Psoas muscle (tissue), 8 donors: ENCODE results near the gene MRPL51. TPM values are rescaled to one million over a fixed set of nuclear protein-coding genes. Genes with fewer than 3 reads are reported as not detected.

Experiments used
- ATAC-seq, 4 donors: fragments of 200-7000 bp; cut with Tn5 transposase; one replicate each; pipeline ENCODE4 v1.9.1; 2020; ENCODE audit warnings: moderate library complexity in 3 of 4, mild to moderate bottlenecking in 2 of 4
- DNase-seq, 2 donors: peaks; one replicate each; pipeline ENCODE4 v3.0.0-alpha.2; 2020
- H3K27ac ChIP-seq: fragments of 200-600 bp; one replicate; pipeline ENCODE4 v1.8.0; 2022
- H3K27me3 ChIP-seq, 3 donors: fragments of 200-600 bp in 1 of 3; one replicate each; pipeline versions ENCODE4 v1.6.1 to v1.8.0; 2013 to 2022; ENCODE audit warnings: low read length in 2 of 3, mild to moderate bottlenecking in 2 of 3, moderate library complexity in 1 of 3; ENCODE audit not compliant: insufficient read depth in 3 of 3
- H3K36me3 ChIP-seq, 2 donors: fragments of 200-600 bp in 1 of 2; one replicate each; pipeline versions ENCODE4 v1.6.1 to v1.8.0; 2013 to 2022; ENCODE audit warnings: low read depth in 1 of 2, mild to moderate bottlenecking in 1 of 2, moderate library complexity in 1 of 2; ENCODE audit not compliant: insufficient read depth in 1 of 2
- H3K4me1 ChIP-seq: fragments of 200-600 bp; one replicate; pipeline ENCODE4 v1.8.0; 2022
- H3K4me3 ChIP-seq: fragments of 200-600 bp; one replicate; pipeline ENCODE4 v1.8.0; 2022; ENCODE audit warnings: mild to moderate bottlenecking
- H3K9me3 ChIP-seq: fragments of 200-600 bp; one replicate; pipeline ENCODE4 v1.8.0; 2022
- CTCF ChIP-seq: fragments of 200-600 bp; IDR thresholded peaks from one replicate; pipeline ENCODE4 v1.8.0; 2022; ENCODE audit warnings: antibody characterized with exemption
- WGBS, 3 donors: extraction: QIAGEN DNeasy Blood & Tissue Kit; methylation state at CpG; one replicate each; pipeline versions ENCODE4 v1.1.6 to v1.1.7; 2013; 5-methylcytosine and 5-hydroxymethylcytosine counted together
- intact Hi-C, 2 donors: fragments of 100-400 bp; cut with DNase I; formaldehyde crosslinking; loops; one replicate each; pipeline versions ENCODE4 v1.11.0 to v1.14.2; 2022
- polyA plus RNA-seq, 3 donors: library from polyadenylated mRNA; stranded (reverse); fragments of 200-250 nt; gene quantifications; one replicate each; pipeline ENCODE4 v1.2.3, GENCODE V29; 2013
- total RNA-seq, 4 donors: library from RNA; stranded (reverse); fragmentation: NEBNext Ultra II Directional in 2 of 4; extraction: Animal tissue kit (Norgen Biotek cat#: 25700) in 2 of 4; gene quantifications; one replicate each; pipeline versions ENCODE4 v1.2.1 to v1.2.4, GENCODE V29; 2021 to 2023
- donor health status: healthy with polysubstance abuse.
- donor health status: DM: no; HTN: no; CAD: no; lungs with moderate emphysema.
- donor health status: Bipolar disorder and iron deficiency.
- donor health status: healthy.
- donor health status: DM: yes; HTN: yes; CAD: no.
- donor health status: DM: no; HTN: no; CAD: no.
- donor health status: DM: no; HTN: no; CAD: no.
- donor health status: DM: yes; HTN: yes; CAD: no.

Gene MRPL51
- total and polyA plus RNA-seq, 7 donors, result 153 to 250 (median 203) TPM

- 88 to 90% (median 89%) methylated on average over 14 of the region's 14 CpGs for WGBS, 3 donors
- peaks cover 15% of the 10 kb centered on the region for H3K4me1 ChIP-seq
- DNase-seq, result no peak
- no peak overlapping the region for H3K27ac ChIP-seq
- ATAC-seq, result no peak
- intact Hi-C loops, result loop anchor here in 1 of 2 donors (5.0 to 10.0 kb wide), 3 partner anchors 130 to 398 kb away; partner anchors contain the start of gene CD9
- H3K9me3 ChIP-seq, result no peaks in the 10 kb centered on the region
- H3K36me3 ChIP-seq, result peaks cover 14 to 91% of the 10 kb centered on the region in 2 donors
- H3K4me3 ChIP-seq, result no peak overlapping the region
- H3K27me3 ChIP-seq, result no peaks in the 10 kb centered on the region
- TF ChIP-seq CTCF, result no peak
These were observed 30.6 kb downstream of the MRPL51 start for GRCh38 chr12:6462234-6462995.

- no peaks in the 10 kb centered on the region for H3K27me3 ChIP-seq
- H3K4me1 ChIP-seq, result peaks cover 15% of the 10 kb centered on the region
- H3K36me3 ChIP-seq, result peaks cover 15 to 97% of the 10 kb centered on the region in 2 donors
- H3K4me3 ChIP-seq, result no peak overlapping the region
- H3K27ac ChIP-seq, result peak overlapping the region; percentile 72
- H3K9me3 ChIP-seq, result no peaks in the 10 kb centered on the region
- ATAC-seq (no peak), DNase-seq (peak in 1 of 2 donors; percentile 65)
- 76 to 80% (median 78%) methylated on average over 15 of the region's 15 CpGs for WGBS, 3 donors
- intact Hi-C loops, result loop anchor here in 1 of 2 donors (5.0 to 10.0 kb wide), 3 partner anchors 129 to 397 kb away; partner anchors contain the start of gene CD9
- no peak for TF ChIP-seq CTCF
These were observed 31.4 kb downstream of the MRPL51 start for GRCh38 chr12:6461401-6462233.

- Histone ChIP-seq H3K27me3 (no peaks in the 10 kb centered on the region), H3K27ac (peak overlapping the region; percentile 72), H3K9me3 (no peaks in the 10 kb centered on the region), H3K4me1 (peaks cover 15% of the 10 kb centered on the region), H3K36me3 (peaks cover 15 to 96% of the 10 kb centered on the region in 2 donors), H3K4me3 (no peak overlapping the region)
- 66 to 77% (median 71%) methylated on average over 10 of the region's 10 CpGs for WGBS, 3 donors
- intact Hi-C loops, result loop anchor here in 1 of 2 donors (5.0 to 10.0 kb wide), 3 partner anchors 129 to 396 kb away; partner anchors contain the start of gene CD9
- DNase-seq, result no peak
- no peak for TF ChIP-seq CTCF
- ATAC-seq, result peak; percentile 81 to 92 (median 91)
These were observed 32.2 kb downstream of the MRPL51 start for GRCh38 chr12:6460751-6461371.

GRCh38 chr12:6459004-6459337 is 34.1 kb downstream of the MRPL51 start:
- DNase-seq (no peak), ATAC-seq (no peak)
- H3K4me3 ChIP-seq, result no peak overlapping the region
- peaks cover 15 to 99% of the 10 kb centered on the region in 2 donors for H3K36me3 ChIP-seq
- no peak for TF ChIP-seq CTCF
- 86 to 88% (median 87%) methylated on average over 2 of the region's 2 CpGs for WGBS, 3 donors
- intact Hi-C loops, result no loop called here
- no peaks in the 10 kb centered on the region for H3K9me3 ChIP-seq
- H3K4me1 ChIP-seq, result peaks cover 11% of the 10 kb centered on the region
- H3K27me3 ChIP-seq, result no peaks in the 10 kb centered on the region
- H3K27ac ChIP-seq, result no peak overlapping the region
